Measurements from ENCODE around the gene MAD1L1.
"Not testable (repeated sequence)": the region's sequence is repeated elsewhere in the genome, so short reads cannot be mapped to it uniquely, and the experiment has no call there.

The MAD1L1 gene

GRCh38 chr7:1865000-1865555, 367.7 kb downstream of the MAD1L1 start:
- no peak for DNase-seq (ENCODE audit: low read depth)
- TF ChIP-seq CTCF (conservative IDR thresholded peaks at IDR 0.05; ENCODE audit: low read length) = no peak
- H3K4me3 ChIP-seq (ENCODE audit: low read length) = no peak overlapping the region

GRCh38 chr7:1864161-1864940, 368.4 kb downstream of the MAD1L1 start:
- no peak for DNase-seq (ENCODE audit: low read depth)
- TF ChIP-seq CTCF (conservative IDR thresholded peaks at IDR 0.05; ENCODE audit: low read length) = no peak
- no peak overlapping the region for H3K4me3 ChIP-seq (ENCODE audit: low read length)

- no peak for DNase-seq (ENCODE audit: low read depth)
- H3K4me3 ChIP-seq (ENCODE audit: low read length) = no peak overlapping the region
- TF ChIP-seq CTCF (conservative IDR thresholded peaks at IDR 0.05; ENCODE audit: low read length) = no peak
Observed at GRCh38 chr7:1863091-1863900, 369.4 kb downstream of the MAD1L1 start.

DNA sequence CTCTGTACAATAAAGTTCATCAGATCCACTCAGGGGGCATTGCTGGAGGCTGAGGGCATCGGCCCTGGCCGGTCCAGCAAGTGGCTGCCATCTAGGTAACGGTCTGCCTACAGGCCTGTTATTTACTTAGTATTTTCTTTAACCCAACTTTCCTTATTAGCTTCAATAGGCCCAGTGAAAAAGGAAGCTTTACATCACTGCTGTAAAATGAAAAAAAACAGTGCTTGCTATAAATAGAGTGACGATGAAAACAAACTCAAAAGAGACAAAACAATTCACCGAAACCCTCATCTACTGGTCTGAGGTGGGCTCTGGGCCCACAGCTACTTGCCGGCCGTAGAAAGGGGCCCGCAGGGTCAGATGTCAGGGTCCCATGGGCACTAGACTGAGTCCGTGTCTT, 370.2 kb downstream of the MAD1L1 start:
- no peak overlapping the region for H3K4me3 ChIP-seq (ENCODE audit: low read length)
- TF ChIP-seq CTCF (conservative IDR thresholded peaks at IDR 0.05; ENCODE audit: low read length) = no peak
- no peak for DNase-seq (ENCODE audit: low read depth)

DNA sequence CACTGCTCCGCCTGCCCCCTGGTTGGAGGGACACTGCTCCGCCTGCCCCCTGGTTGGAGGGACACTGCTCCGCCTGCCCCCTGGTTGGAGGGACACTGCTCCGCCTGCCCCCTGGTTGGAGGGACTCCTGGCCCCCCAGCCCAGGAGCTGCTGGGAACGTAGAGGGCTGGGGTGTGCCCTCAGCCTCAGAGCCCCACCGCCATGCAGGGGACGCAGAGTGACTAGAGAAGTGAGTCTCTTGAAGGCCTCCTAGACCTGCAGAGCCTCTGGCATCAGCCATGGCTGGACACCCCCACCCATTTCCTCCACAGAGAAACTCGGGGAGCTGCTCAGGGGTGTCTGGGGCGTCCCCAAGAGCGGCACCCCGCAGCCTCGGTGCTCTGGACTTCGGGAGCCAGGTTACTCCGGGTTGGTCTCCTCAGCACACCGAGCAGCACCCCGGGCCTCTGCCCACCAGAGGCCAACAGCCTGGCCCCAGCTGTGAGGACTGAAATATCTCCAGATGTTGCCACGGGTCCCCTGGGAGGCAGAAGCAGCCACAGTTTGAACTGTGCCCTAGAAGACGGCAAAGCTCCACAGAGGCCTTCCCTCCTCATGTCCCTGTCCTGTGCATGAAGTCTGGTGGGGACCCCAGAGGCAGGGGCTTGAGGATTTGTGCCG, 370.8 kb downstream of the MAD1L1 start:
- H3K4me3 ChIP-seq (ENCODE audit: low read length) = no peak overlapping the region
- TF ChIP-seq CTCF (conservative IDR thresholded peaks at IDR 0.05; ENCODE audit: low read length) = no peak
- no peak for DNase-seq (ENCODE audit: low read depth)

DNA sequence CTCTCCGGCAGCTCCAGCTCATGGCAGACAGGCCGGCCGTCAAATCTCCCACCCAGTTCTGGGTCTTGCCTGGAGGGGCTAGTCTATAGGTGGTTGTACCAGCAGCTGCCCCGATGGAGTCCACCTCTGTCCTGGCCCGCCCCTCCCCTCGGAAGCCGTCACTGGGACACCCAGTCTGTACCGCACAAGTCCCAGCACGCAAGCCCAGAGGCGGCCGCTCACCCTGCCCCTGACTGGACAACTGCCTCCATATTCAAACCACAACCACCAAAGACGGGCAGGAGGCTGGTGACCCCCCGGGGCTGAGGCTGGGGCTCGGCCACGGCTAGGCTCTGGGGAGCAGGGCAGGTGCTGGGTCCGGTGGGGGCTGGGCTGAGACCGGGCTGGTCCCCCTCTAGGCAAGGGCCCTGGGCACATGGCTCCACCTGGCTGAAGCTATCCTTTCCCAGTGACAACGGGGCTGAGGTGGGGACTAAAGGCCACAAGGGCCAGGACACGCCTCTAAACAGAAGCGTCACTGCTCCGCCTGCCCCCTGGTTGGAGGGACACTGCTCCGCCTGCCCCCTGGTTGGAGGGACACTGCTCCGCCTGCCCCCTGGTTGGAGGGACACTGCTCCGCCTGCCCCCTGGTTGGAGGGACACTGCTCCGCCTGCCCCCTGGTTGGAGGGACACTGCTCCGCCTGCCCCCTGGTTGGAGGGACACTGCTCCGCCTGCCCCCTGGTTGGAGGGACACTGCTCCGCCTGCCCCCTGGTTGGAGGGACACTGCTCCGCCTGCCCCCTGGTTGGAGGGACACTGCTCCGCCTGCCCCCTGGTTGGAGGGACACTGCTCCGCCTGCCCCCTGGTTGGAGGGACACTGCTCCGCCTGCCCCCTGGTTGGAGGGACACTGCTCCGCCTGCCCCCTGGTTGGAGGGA, 371.6 kb downstream of the MAD1L1 start:
- not testable (repeated sequence) for DNase-seq (ENCODE audit: low read depth); H3K4me3 ChIP-seq (ENCODE audit: low read length)
